Measurements from ENCODE around the gene PDLIM4.

PDLIM4 gene

GRCh38 chr5:132310141-132310834 lies 52.8 kb downstream of the PDLIM4 start:
- H3K27ac ChIP-seq (ENCODE audit: low read depth, low read length) = no peak overlapping the region
- no peaks in the 10 kb centered on the region for H3K36me3 ChIP-seq (ENCODE audit: insufficient read depth, low read length)
- no peaks in the 10 kb centered on the region for H3K9me3 ChIP-seq (ENCODE audit: low read length)
- H3K9ac ChIP-seq (ENCODE audit: low read length) = no peak overlapping the region
- no peaks in the 10 kb centered on the region for H3K4me1 ChIP-seq (ENCODE audit: insufficient read depth, low read length)
- no peak overlapping the region for H3K4me3 ChIP-seq (ENCODE audit: low read depth in 1 of 2, low read length in 2 of 2)
- no peaks in the 10 kb centered on the region for H3K27me3 ChIP-seq (ENCODE audit: control insufficient read depth in 1 of 2, insufficient read depth in 2 of 2, low read length in 2 of 2)

- Histone ChIP-seq H3K36me3 (ENCODE audit: insufficient read depth, low read length) (no peaks in the 10 kb centered on the region), H3K4me3 (ENCODE audit: low read depth in 1 of 2, low read length in 2 of 2) (no peak overlapping the region), H3K9ac (ENCODE audit: low read length) (no peak overlapping the region), H3K27ac (ENCODE audit: low read depth, low read length) (no peak overlapping the region), H3K27me3 (ENCODE audit: control insufficient read depth in 1 of 2, insufficient read depth in 2 of 2, low read length in 2 of 2) (no peaks in the 10 kb centered on the region), H3K4me1 (ENCODE audit: insufficient read depth, low read length) (no peaks in the 10 kb centered on the region), H3K9me3 (ENCODE audit: low read length) (no peaks in the 10 kb centered on the region)
Observed at GRCh38 chr5:132313366-132313765, 55.9 kb downstream of the PDLIM4 start.

GRCh38 chr5:132313961-132314432 lies 56.5 kb downstream of the PDLIM4 start:
- H3K9ac ChIP-seq (ENCODE audit: low read length) = no peak overlapping the region
- H3K4me1 ChIP-seq (ENCODE audit: insufficient read depth, low read length) = no peaks in the 10 kb centered on the region
- H3K4me3 ChIP-seq (ENCODE audit: low read depth in 1 of 2, low read length in 2 of 2) = no peak overlapping the region
- no peaks in the 10 kb centered on the region for H3K27me3 ChIP-seq (ENCODE audit: control insufficient read depth in 1 of 2, insufficient read depth in 2 of 2, low read length in 2 of 2)
- no peaks in the 10 kb centered on the region for H3K36me3 ChIP-seq (ENCODE audit: insufficient read depth, low read length)
- no peak overlapping the region for H3K27ac ChIP-seq (ENCODE audit: low read depth, low read length)
- no peaks in the 10 kb centered on the region for H3K9me3 ChIP-seq (ENCODE audit: low read length)

GRCh38 chr5:132315529-132316067 lies 58.1 kb downstream of the PDLIM4 start:
- no peak overlapping the region for H3K27ac ChIP-seq (ENCODE audit: low read depth, low read length)
- no peaks in the 10 kb centered on the region for H3K27me3 ChIP-seq (ENCODE audit: control insufficient read depth in 1 of 2, insufficient read depth in 2 of 2, low read length in 2 of 2)
- H3K9me3 ChIP-seq (ENCODE audit: low read length) = no peaks in the 10 kb centered on the region
- H3K36me3 ChIP-seq (ENCODE audit: insufficient read depth, low read length) = no peaks in the 10 kb centered on the region
- H3K4me1 ChIP-seq (ENCODE audit: insufficient read depth, low read length) = no peaks in the 10 kb centered on the region
- no peak overlapping the region for H3K4me3 ChIP-seq (ENCODE audit: low read depth in 1 of 2, low read length in 2 of 2)
- H3K9ac ChIP-seq (ENCODE audit: low read length) = no peak overlapping the region

- Histone ChIP-seq H3K27ac (ENCODE audit: low read depth, low read length) (no peak overlapping the region), H3K4me1 (ENCODE audit: insufficient read depth, low read length) (no peaks in the 10 kb centered on the region), H3K27me3 (ENCODE audit: control insufficient read depth in 1 of 2, insufficient read depth in 2 of 2, low read length in 2 of 2) (no peaks in the 10 kb centered on the region)
Observed at GRCh38 chr5:132319975-132320374, 62.5 kb downstream of the PDLIM4 start.

GRCh38 chr5:132321109-132321721 lies 63.7 kb downstream of the PDLIM4 start:
- no peaks in the 10 kb centered on the region for H3K4me1 ChIP-seq (ENCODE audit: insufficient read depth, low read length)
- H3K4me3 ChIP-seq (ENCODE audit: low read depth in 1 of 2, low read length in 2 of 2) = no peak overlapping the region
- no peaks in the 10 kb centered on the region for H3K9me3 ChIP-seq (ENCODE audit: low read length)
- H3K27ac ChIP-seq (ENCODE audit: low read depth, low read length) = no peak overlapping the region
- H3K9ac ChIP-seq (ENCODE audit: low read length) = no peak overlapping the region
- no peaks in the 10 kb centered on the region for H3K27me3 ChIP-seq (ENCODE audit: control insufficient read depth in 1 of 2, insufficient read depth in 2 of 2, low read length in 2 of 2)
- peaks cover 4% of the 10 kb centered on the region for H3K36me3 ChIP-seq (ENCODE audit: insufficient read depth, low read length)

More at GRCh38 chr5:132319975-132320374, 62.5 kb downstream of the PDLIM4 start:
- H3K9ac ChIP-seq (ENCODE audit: low read length) = no peak overlapping the region
- H3K9me3 ChIP-seq (ENCODE audit: low read length) = no peaks in the 10 kb centered on the region
- peaks cover 4% of the 10 kb centered on the region for H3K36me3 ChIP-seq (ENCODE audit: insufficient read depth, low read length)
- H3K4me3 ChIP-seq (ENCODE audit: low read depth in 1 of 2, low read length in 2 of 2) = no peak overlapping the region

GRCh38 chr5:132322266-132322665 lies 64.8 kb downstream of the PDLIM4 start:
- Histone ChIP-seq H3K9me3 (ENCODE audit: low read length) (no peaks in the 10 kb centered on the region), H3K36me3 (ENCODE audit: insufficient read depth, low read length) (peaks cover 4% of the 10 kb centered on the region), H3K27ac (ENCODE audit: low read depth, low read length) (no peak overlapping the region), H3K4me1 (ENCODE audit: insufficient read depth, low read length) (no peaks in the 10 kb centered on the region), H3K9ac (ENCODE audit: low read length) (no peak overlapping the region), H3K4me3 (ENCODE audit: low read depth in 1 of 2, low read length in 2 of 2) (no peak overlapping the region), H3K27me3 (ENCODE audit: control insufficient read depth in 1 of 2, insufficient read depth in 2 of 2, low read length in 2 of 2) (no peaks in the 10 kb centered on the region)
